SK-N-DZ (cell line): ENCODE measurements around the gene HIC2.
"Not testable (repeated sequence)": the region's sequence is repeated elsewhere in the genome, so short reads cannot be mapped to it uniquely, and the experiment has no call there.

Experiments used
- DNase-seq: peaks from one replicate; pipeline ENCODE4 v3.0.0-alpha.2; 2015; ENCODE audit warnings: low spot score

Gene HIC2

GRCh38 chr22:21449531-21450319 is 32.6 kb downstream of the HIC2 start:
- no peak for DNase-seq

GRCh38 chr22:21450320-21450831 is 33.2 kb downstream of the HIC2 start:
- DNase-seq, result no peak

GRCh38 chr22:21450858-21451353 is 33.7 kb downstream of the HIC2 start:
- no peak for DNase-seq

- DNase-seq, result no peak
Observed at GRCh38 chr22:21451545-21452520, 34.7 kb downstream of the HIC2 start.

- not testable (repeated sequence) for DNase-seq
Observed at GRCh38 chr22:21452666-21453065, 35.5 kb downstream of the HIC2 start.

GRCh38 chr22:21454998-21455333 is 37.8 kb downstream of the HIC2 start:
- DNase-seq, result not testable (repeated sequence)

- DNase-seq, result no peak
Observed at GRCh38 chr22:21455334-21456089, 38.3 kb downstream of the HIC2 start.

- no peak for DNase-seq
Observed at GRCh38 chr22:21457023-21457787, 40.0 kb downstream of the HIC2 start.

- not testable (repeated sequence) for DNase-seq
Observed at GRCh38 chr22:21462672-21463071, 45.5 kb downstream of the HIC2 start.

- DNase-seq, result not testable (repeated sequence)
Observed at GRCh38 chr22:21467337-21468193, 50.4 kb downstream of the HIC2 start, which contains the start of gene TMEM191C. Gene TMEM191C (plus strand): TSS chr22:21467387. CDS start chr22:21467460, 73 bp downstream.

- DNase-seq, result peak; percentile 92
Observed at GRCh38 chr22:21468194-21469096, 51.3 kb downstream of the HIC2 start.

GRCh38 chr22:21469097-21469994 is 52.2 kb downstream of the HIC2 start:
- not testable (repeated sequence) for DNase-seq

- not testable (repeated sequence) for DNase-seq
Observed at GRCh38 chr22:21472984-21473383, 55.8 kb downstream of the HIC2 start.

GRCh38 chr22:21473664-21474063 is 56.5 kb downstream of the HIC2 start:
- DNase-seq, result not testable (repeated sequence)

GRCh38 chr22:21484039-21484438 is 66.9 kb downstream of the HIC2 start:
- DNase-seq, result not testable (repeated sequence)

- DNase-seq, result not testable (repeated sequence)
Observed at GRCh38 chr22:21487723-21488122, 70.6 kb downstream of the HIC2 start.

- not testable (repeated sequence) for DNase-seq
Observed at GRCh38 chr22:21489149-21489680, 72.0 kb downstream of the HIC2 start.
